ENCODE results near the gene RBM47. TPM values are rescaled to one million over a fixed set of nuclear protein-coding genes. Genes with fewer than 3 reads are reported as not detected.

RBM47 gene
- total and polyA plus RNA-seq, 2 donors (not counting 1 experiment from before 2014, with no cell fraction given), result 0.14 to 1.8 TPM

GRCh38 chr4:40418430-40419230 is 211.0 kb downstream of the RBM47 start:
- Histone ChIP-seq H3K79me2 (ENCODE audit: control insufficient read depth, insufficient read depth, low read length) (no peaks in the 10 kb centered on the region), H2AFZ (ENCODE audit: low read length) (no peak overlapping the region), H3K36me3 (ENCODE audit: control insufficient read depth, insufficient read depth, low read length) (no peaks in the 10 kb centered on the region), H3K27me3 (ENCODE audit: control insufficient read depth, insufficient read depth, low read length) (no peaks in the 10 kb centered on the region), H3K9me3 (ENCODE audit: control insufficient read depth, insufficient read depth, low read depth, low read length) (no peaks in the 10 kb centered on the region), H3K4me2 (ENCODE audit: extremely low read depth, insufficient read depth, low read length) (no peak overlapping the region), H3K4me3 (replicated peaks in 1 of 4; ENCODE audit: control extremely low read depth in 1 of 4, insufficient read depth in 1 of 4, low read depth in 3 of 4, low read length in 4 of 4) (no peak overlapping the region), H3K9ac (ENCODE audit: insufficient read depth, low read length) (no peak overlapping the region), H4K20me1 (ENCODE audit: control insufficient read depth, extremely low read depth, insufficient read depth, low read length) (no peaks in the 10 kb centered on the region), H3K27ac (ENCODE audit: insufficient read depth, low read length) (no peak overlapping the region), H3K4me1 (ENCODE audit: control insufficient read depth, extremely low read depth, insufficient read depth, low read length) (no peaks in the 10 kb centered on the region)
- DNase-seq (ENCODE audit: low read depth in 2 of 2), result no peak
- no peak for TF ChIP-seq CTCF (conservative IDR thresholded peaks at IDR 0.05 in 1 of 2, IDR thresholded peaks at IDR 0.05 in 1 of 2; ENCODE audit: low read depth in 1 of 2, low read length in 2 of 2)
- TF ChIP-seq EZH2 (IDR thresholded peaks at IDR 0.05; ENCODE audit: low read length, missing control alignments), result no peak

GRCh38 chr4:40417941-40418340 is 211.7 kb downstream of the RBM47 start:
- Histone ChIP-seq H3K27me3 (ENCODE audit: control insufficient read depth, insufficient read depth, low read length) (no peaks in the 10 kb centered on the region), H3K79me2 (ENCODE audit: control insufficient read depth, insufficient read depth, low read length) (no peaks in the 10 kb centered on the region), H4K20me1 (ENCODE audit: control insufficient read depth, extremely low read depth, insufficient read depth, low read length) (no peaks in the 10 kb centered on the region), H3K27ac (ENCODE audit: insufficient read depth, low read length) (no peak overlapping the region), H3K9me3 (ENCODE audit: control insufficient read depth, insufficient read depth, low read depth, low read length) (no peaks in the 10 kb centered on the region), H3K9ac (ENCODE audit: insufficient read depth, low read length) (no peak overlapping the region), H3K4me1 (ENCODE audit: control insufficient read depth, extremely low read depth, insufficient read depth, low read length) (no peaks in the 10 kb centered on the region), H2AFZ (ENCODE audit: low read length) (no peak overlapping the region), H3K4me2 (ENCODE audit: extremely low read depth, insufficient read depth, low read length) (no peak overlapping the region), H3K36me3 (ENCODE audit: control insufficient read depth, insufficient read depth, low read length) (no peaks in the 10 kb centered on the region), H3K4me3 (replicated peaks in 1 of 4; ENCODE audit: control extremely low read depth in 1 of 4, insufficient read depth in 1 of 4, low read depth in 3 of 4, low read length in 4 of 4) (no peak overlapping the region)
- TF ChIP-seq EZH2 (IDR thresholded peaks at IDR 0.05; ENCODE audit: low read length, missing control alignments) (no peak), CTCF (conservative IDR thresholded peaks at IDR 0.05 in 1 of 2, IDR thresholded peaks at IDR 0.05 in 1 of 2; ENCODE audit: low read depth in 1 of 2, low read length in 2 of 2) (no peak)
- no peak for DNase-seq (ENCODE audit: low read depth in 2 of 2)

- no peaks in the 10 kb centered on the region for H3K4me1 ChIP-seq (ENCODE audit: control insufficient read depth, extremely low read depth, insufficient read depth, low read length)
- no peaks in the 10 kb centered on the region for H3K79me2 ChIP-seq (ENCODE audit: control insufficient read depth, insufficient read depth, low read length)
- DNase-seq (ENCODE audit: low read depth in 2 of 2), result no peak
- TF ChIP-seq CTCF (conservative IDR thresholded peaks at IDR 0.05 in 1 of 2, IDR thresholded peaks at IDR 0.05 in 1 of 2; ENCODE audit: low read depth in 1 of 2, low read length in 2 of 2) (no peak), EZH2 (IDR thresholded peaks at IDR 0.05; ENCODE audit: low read length, missing control alignments) (no peak)
- H3K9ac ChIP-seq (ENCODE audit: insufficient read depth, low read length), result no peak overlapping the region
- no peak overlapping the region for H3K4me2 ChIP-seq (ENCODE audit: extremely low read depth, insufficient read depth, low read length)
- no peak overlapping the region for H3K27ac ChIP-seq (ENCODE audit: insufficient read depth, low read length)
- H3K27me3 ChIP-seq (ENCODE audit: control insufficient read depth, insufficient read depth, low read length), result no peaks in the 10 kb centered on the region
- no peaks in the 10 kb centered on the region for H4K20me1 ChIP-seq (ENCODE audit: control insufficient read depth, extremely low read depth, insufficient read depth, low read length)
- H3K4me3 ChIP-seq (replicated peaks in 1 of 4; ENCODE audit: control extremely low read depth in 1 of 4, insufficient read depth in 1 of 4, low read depth in 3 of 4, low read length in 4 of 4), result no peak overlapping the region
- no peaks in the 10 kb centered on the region for H3K36me3 ChIP-seq (ENCODE audit: control insufficient read depth, insufficient read depth, low read length)
- H3K9me3 ChIP-seq (ENCODE audit: control insufficient read depth, insufficient read depth, low read depth, low read length), result no peaks in the 10 kb centered on the region
- H2AFZ ChIP-seq (ENCODE audit: low read length), result no peak overlapping the region
Measured at GRCh38 chr4:40414673-40415072, 215.0 kb downstream of the RBM47 start.
